Upper lobe of left lung (tissue), 4 donors: ENCODE measurements around the gene DLG2.

Experiments used
- POLR2AphosphoS5 ChIP-seq, 2 donors: sonication (generic); formaldehyde crosslinking; IDR thresholded peaks; one replicate each; pipeline ENCODE4 v1.5.1; 2017; ENCODE audit warnings: antibody characterized with exemption in 2 of 2
- TF ChIP-seq, protein P1 (sequence below), 6 experiments: fragments of 450-650 bp in 4 of 6; fragments of 200-600 bp in 2 of 6; sonication (generic) in 2 of 6; IDR thresholded peaks; one replicate each; pipeline ENCODE4 v1.5.1; 2016 to 2019; ENCODE audit warnings: antibody characterized with exemption in 6 of 6

DNA sequence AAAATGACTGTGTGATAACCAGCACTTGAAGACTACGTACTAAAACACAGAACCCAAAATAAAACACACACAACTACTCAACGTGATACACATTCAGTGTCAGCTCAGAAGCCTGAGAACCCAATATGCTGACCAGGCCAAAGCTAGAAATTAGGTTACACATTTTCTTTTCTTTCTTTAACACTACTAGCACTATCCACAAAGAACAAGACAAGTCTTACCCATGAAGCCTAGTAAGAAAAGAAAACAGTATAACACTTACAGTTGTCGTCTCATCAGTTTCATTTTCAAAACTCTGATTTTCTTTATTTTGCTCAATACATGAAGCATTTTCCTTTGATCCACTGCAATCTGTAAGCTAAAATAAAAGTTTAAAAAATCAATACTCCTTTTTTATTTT is 472.9 kb downstream of the DLG2 start:
- TF ChIP-seq, protein P1, sequence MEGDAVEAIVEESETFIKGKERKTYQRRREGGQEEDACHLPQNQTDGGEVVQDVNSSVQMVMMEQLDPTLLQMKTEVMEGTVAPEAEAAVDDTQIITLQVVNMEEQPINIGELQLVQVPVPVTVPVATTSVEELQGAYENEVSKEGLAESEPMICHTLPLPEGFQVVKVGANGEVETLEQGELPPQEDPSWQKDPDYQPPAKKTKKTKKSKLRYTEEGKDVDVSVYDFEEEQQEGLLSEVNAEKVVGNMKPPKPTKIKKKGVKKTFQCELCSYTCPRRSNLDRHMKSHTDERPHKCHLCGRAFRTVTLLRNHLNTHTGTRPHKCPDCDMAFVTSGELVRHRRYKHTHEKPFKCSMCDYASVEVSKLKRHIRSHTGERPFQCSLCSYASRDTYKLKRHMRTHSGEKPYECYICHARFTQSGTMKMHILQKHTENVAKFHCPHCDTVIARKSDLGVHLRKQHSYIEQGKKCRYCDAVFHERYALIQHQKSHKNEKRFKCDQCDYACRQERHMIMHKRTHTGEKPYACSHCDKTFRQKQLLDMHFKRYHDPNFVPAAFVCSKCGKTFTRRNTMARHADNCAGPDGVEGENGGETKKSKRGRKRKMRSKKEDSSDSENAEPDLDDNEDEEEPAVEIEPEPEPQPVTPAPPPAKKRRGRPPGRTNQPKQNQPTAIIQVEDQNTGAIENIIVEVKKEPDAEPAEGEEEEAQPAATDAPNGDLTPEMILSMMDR (IDR thresholded peaks at IDR 0.05), result no peak
- no peak for TF ChIP-seq POLR2AphosphoS5 (IDR thresholded peaks at IDR 0.05)
